Measurements from ENCODE around the gene TAL2.

DNA sequence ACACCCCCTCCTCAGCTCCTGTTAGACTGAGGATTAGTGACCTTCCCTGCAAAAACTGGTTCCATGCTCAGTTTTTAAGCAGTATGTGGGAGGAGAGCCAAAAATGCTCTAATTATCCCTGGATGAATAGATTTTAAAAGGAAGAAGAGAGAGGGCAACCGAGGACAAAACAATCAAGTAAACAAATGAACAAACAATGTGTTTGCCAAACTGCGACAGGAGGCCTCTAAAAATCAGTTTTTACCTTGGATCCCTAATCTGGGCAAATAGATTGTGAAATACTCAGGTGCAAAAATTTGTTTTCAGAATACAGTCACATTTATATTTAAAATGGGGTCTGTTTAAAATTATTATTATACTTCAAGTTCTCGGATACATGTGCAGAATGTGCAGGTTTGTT lies 8.5 kb downstream of the TAL2 start:
- TF ChIP-seq CTCF (IDR thresholded peaks at IDR 0.05; ENCODE audit: borderline replicate concordance, extremely low read depth, low read length, poor library complexity, severe bottlenecking) (no peak), EZH2 (IDR thresholded peaks at IDR 0.05; ENCODE audit: borderline replicate concordance, low read depth, low read length, severe bottlenecking) (no peak)
